Neural progenitor cell (in vitro differentiated cells): ENCODE data around the gene CNOT8. TPM values are rescaled to one million over a fixed set of nuclear protein-coding genes. Genes with fewer than 3 reads are reported as not detected.

Experiments
- DNase-seq: peaks from one replicate; pipeline ENCODE4 v3.0.0-alpha.2; 2016; ENCODE audit warnings: low spot score
- H2AFZ ChIP-seq: fragments of 200-600 bp; sonication (generic); replicated peaks from 2 replicates; pipeline ENCODE4 v1.6.1; 2016; ENCODE audit warnings: antibody characterized with exemption
- H3F3A ChIP-seq: fragments of 200-600 bp; sonication (generic); 2 replicates; pipeline ENCODE4 v1.6.1; 2016; ENCODE audit warnings: antibody characterized with exemption, low read depth
- H3K27ac ChIP-seq: fragments of 200-600 bp; sonication (generic); 2 replicates; pipeline ENCODE4 v1.5.1; 2016; ENCODE audit warnings: mild to moderate bottlenecking
- H3K27me3 ChIP-seq: fragments of 200-600 bp; sonication (generic); 2 replicates; pipeline ENCODE4 v1.6.1; 2016; ENCODE audit warnings: mild to moderate bottlenecking, moderate library complexity
- H3K36me3 ChIP-seq: fragments of 200-600 bp; sonication (generic); 2 replicates; pipeline ENCODE4 v1.5.1; 2016
- H3K4me1 ChIP-seq: fragments of 200-600 bp; sonication (generic); 2 replicates; pipeline ENCODE4 v1.6.1; 2016; ENCODE audit warnings: mixed run types
- H3K4me2 ChIP-seq: fragments of 200-600 bp; sonication (generic); 2 replicates; pipeline ENCODE4 v1.6.1; 2016
- H3K4me3 ChIP-seq: fragments of 200-600 bp; sonication (generic); 2 replicates; pipeline ENCODE4 v1.5.1; 2016
- H3K79me2 ChIP-seq: fragments of 200-600 bp; sonication (generic); 2 replicates; pipeline ENCODE4 v1.6.1; 2016; ENCODE audit warnings: low read depth
- H3K9ac ChIP-seq: fragments of 200-600 bp; sonication (generic); 2 replicates; pipeline ENCODE4 v1.6.1; 2016
- H3K9me3 ChIP-seq: fragments of 200-600 bp; sonication (generic); 2 replicates; pipeline ENCODE4 v1.5.1; 2016; ENCODE audit warnings: low read depth
- H4K20me1 ChIP-seq: fragments of 200-600 bp; sonication (generic); 2 replicates; pipeline ENCODE4 v1.6.1; 2016; ENCODE audit warnings: low read depth
- H3K27ac Mint-ChIP-seq: 3 replicates; pipeline ENCODE4 v1.8.0; 2021; ENCODE audit warnings: mixed read lengths
- H3K27me3 Mint-ChIP-seq: 2 replicates; pipeline ENCODE4 v1.8.0; 2022; ENCODE audit warnings: low read depth, mild to moderate bottlenecking, inconsistent platforms, moderate library complexity, mixed read lengths; ENCODE audit not compliant: insufficient read depth
- H3K36me3 Mint-ChIP-seq: 3 replicates; pipeline ENCODE4 v1.8.0; 2021; ENCODE audit warnings: mixed read lengths
- H3K4me1 Mint-ChIP-seq: 3 replicates; pipeline ENCODE4 v1.8.0; 2021; ENCODE audit warnings: mixed read lengths
- H3K4me3 Mint-ChIP-seq: 3 replicates; pipeline ENCODE4 v1.8.0; 2021; ENCODE audit warnings: mild to moderate bottlenecking, moderate library complexity, mixed read lengths
- H3K9me3 Mint-ChIP-seq: 3 replicates; pipeline ENCODE4 v1.8.0; 2020; ENCODE audit warnings: mixed read lengths
- EZH2 ChIP-seq: fragments of 200-600 bp; sonication (generic); IDR thresholded peaks from 2 replicates; pipeline ENCODE4 v1.6.1; 2017; ENCODE audit warnings: antibody characterized with exemption, mild to moderate bottlenecking, moderate library complexity
- EZH2phosphoT487 ChIP-seq: fragments of 200-600 bp; sonication (generic); IDR thresholded peaks from 2 replicates; pipeline ENCODE4 v1.6.1; 2017; ENCODE audit warnings: antibody characterized with exemption
- total RNA-seq: library from RNA; depleted of rRNA; stranded (reverse); fragments of >200 nt; gene quantifications from 2 replicates; pipeline ENCODE4 v1.2.3, GENCODE V29; 2015; ENCODE audit warnings: low replicate concordance
- TF ChIP-seq, protein P1 (sequence below): fragments of 200-600 bp; sonication (generic); IDR thresholded peaks from 2 replicates; pipeline ENCODE4 v1.5.1; 2017; ENCODE audit warnings: antibody characterized with exemption, mild to moderate bottlenecking

The CNOT8 gene
- total RNA-seq, 1 donor from 2014 or later: 90.8 TPM

DNA sequence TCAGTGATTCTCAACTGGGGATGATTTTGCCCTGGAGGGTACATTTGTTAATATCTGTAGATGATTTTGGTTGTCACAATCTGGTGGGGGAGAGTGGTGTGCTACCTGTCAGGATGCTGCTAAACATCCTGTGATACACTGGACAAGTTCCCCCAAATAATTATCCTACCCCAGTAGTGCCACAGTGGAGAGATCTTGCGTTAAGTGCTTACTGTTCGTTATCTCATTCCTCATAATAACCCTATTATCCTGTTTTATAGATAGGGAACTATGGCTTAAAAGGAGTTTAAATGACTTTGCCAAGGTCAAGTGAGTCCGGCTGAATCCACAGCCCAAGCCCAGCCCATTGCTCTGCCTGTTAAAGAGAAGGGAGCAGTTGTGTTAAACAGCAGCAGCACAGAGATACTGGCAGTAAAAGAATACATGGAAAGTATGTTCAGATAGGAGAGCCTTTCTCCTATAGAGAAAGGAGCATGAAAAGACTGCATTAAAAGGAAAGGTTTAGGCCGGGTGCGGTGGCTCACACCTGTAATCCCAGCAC is 15.4 kb downstream of the CNOT8 start:
- Histone ChIP-seq H3K27me3 (no peaks in the 10 kb centered on the region), H3K4me3 (no peak overlapping the region), H4K20me1 (no peaks in the 10 kb centered on the region), H3F3A (no peaks in the 10 kb centered on the region), H3K4me2 (no peak overlapping the region), H3K27ac (no peak overlapping the region), H3K36me3 (peaks cover 11% of the 10 kb centered on the region), H3K9ac (no peak overlapping the region), H3K79me2 (peaks cover 4% of the 10 kb centered on the region), H2AFZ (no peak overlapping the region), H3K4me1 (no peaks in the 10 kb centered on the region), H3K9me3 (no peaks in the 10 kb centered on the region)
- Mint-ChIP-seq H3K4me1 (no peaks in the 10 kb centered on the region), H3K36me3 (peaks cover 45% of the 10 kb centered on the region), H3K27me3 (no peaks in the 10 kb centered on the region), H3K4me3 (no peak overlapping the region), H3K9me3 (peaks cover under 1% of the 10 kb centered on the region), H3K27ac (no peak overlapping the region)
- DNase-seq: no peak
- no peak for TF ChIP-seq EZH2phosphoT487
- TF ChIP-seq, protein P1, sequence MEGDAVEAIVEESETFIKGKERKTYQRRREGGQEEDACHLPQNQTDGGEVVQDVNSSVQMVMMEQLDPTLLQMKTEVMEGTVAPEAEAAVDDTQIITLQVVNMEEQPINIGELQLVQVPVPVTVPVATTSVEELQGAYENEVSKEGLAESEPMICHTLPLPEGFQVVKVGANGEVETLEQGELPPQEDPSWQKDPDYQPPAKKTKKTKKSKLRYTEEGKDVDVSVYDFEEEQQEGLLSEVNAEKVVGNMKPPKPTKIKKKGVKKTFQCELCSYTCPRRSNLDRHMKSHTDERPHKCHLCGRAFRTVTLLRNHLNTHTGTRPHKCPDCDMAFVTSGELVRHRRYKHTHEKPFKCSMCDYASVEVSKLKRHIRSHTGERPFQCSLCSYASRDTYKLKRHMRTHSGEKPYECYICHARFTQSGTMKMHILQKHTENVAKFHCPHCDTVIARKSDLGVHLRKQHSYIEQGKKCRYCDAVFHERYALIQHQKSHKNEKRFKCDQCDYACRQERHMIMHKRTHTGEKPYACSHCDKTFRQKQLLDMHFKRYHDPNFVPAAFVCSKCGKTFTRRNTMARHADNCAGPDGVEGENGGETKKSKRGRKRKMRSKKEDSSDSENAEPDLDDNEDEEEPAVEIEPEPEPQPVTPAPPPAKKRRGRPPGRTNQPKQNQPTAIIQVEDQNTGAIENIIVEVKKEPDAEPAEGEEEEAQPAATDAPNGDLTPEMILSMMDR: no peak
- TF ChIP-seq EZH2: no peak

GRCh38 chr5:154878642-154879335 is 20.4 kb downstream of the CNOT8 start:
- no peak for TF ChIP-seq EZH2
- no peak for TF ChIP-seq EZH2phosphoT487
- TF ChIP-seq, protein P1: no peak
- Mint-ChIP-seq H3K4me1 (no peaks in the 10 kb centered on the region), H3K36me3 (peaks cover 44% of the 10 kb centered on the region), H3K9me3 (peaks cover 5% of the 10 kb centered on the region), H3K4me3 (no peak overlapping the region), H3K27me3 (no peaks in the 10 kb centered on the region), H3K27ac (no peak overlapping the region)
- Histone ChIP-seq H3K4me2 (no peak overlapping the region), H3K4me1 (no peaks in the 10 kb centered on the region), H3K4me3 (no peak overlapping the region), H3K9ac (no peak overlapping the region), H2AFZ (no peak overlapping the region), H3K36me3 (peaks cover 3% of the 10 kb centered on the region), H3K27me3 (no peaks in the 10 kb centered on the region), H4K20me1 (no peaks in the 10 kb centered on the region), H3K27ac (no peak overlapping the region), H3K9me3 (no peaks in the 10 kb centered on the region), H3K79me2 (no peaks in the 10 kb centered on the region), H3F3A (no peaks in the 10 kb centered on the region)
- DNase-seq: no peak

DNA sequence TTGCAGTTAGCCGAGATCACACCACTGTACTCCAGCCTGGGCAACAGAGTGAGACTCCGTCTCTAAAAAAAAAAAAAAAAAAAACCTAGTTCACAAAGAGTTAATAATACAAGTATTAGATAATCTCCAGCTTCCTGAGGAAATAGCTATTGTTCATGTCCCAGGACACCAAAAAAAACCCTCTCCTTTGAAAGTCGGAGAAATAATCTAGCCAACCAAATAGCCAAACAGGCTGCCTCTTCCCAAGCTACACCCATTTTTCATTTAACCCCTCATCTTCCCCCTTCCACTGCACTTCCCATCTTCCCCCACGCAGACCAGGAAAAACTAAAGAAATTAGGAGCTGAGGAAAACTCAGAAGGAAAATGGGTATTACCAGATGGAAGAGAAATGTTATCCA is 23.6 kb downstream of the CNOT8 start:
- Mint-ChIP-seq H3K9me3 (peaks cover 17% of the 10 kb centered on the region), H3K36me3 (peaks cover 47% of the 10 kb centered on the region), H3K4me1 (no peaks in the 10 kb centered on the region), H3K4me3 (no peak overlapping the region), H3K27ac (no peak overlapping the region), H3K27me3 (no peaks in the 10 kb centered on the region)
- H3K9ac ChIP-seq: no peak overlapping the region
- no peak overlapping the region for H3K4me3 ChIP-seq
- TF ChIP-seq, protein P1: no peak
- TF ChIP-seq EZH2: no peak
- no peak for TF ChIP-seq EZH2phosphoT487
- H2AFZ ChIP-seq: no peak overlapping the region
- DNase-seq: no peak
- no peak overlapping the region for H3K27ac ChIP-seq
- no peaks in the 10 kb centered on the region for H3K9me3 ChIP-seq
- no peak overlapping the region for H3K4me2 ChIP-seq
- H4K20me1 ChIP-seq: no peaks in the 10 kb centered on the region
- peaks cover 7% of the 10 kb centered on the region for H3K4me1 ChIP-seq
- no peaks in the 10 kb centered on the region for H3K79me2 ChIP-seq
- H3K27me3 ChIP-seq: no peaks in the 10 kb centered on the region
- H3F3A ChIP-seq: peaks cover 4% of the 10 kb centered on the region
- H3K36me3 ChIP-seq: no peaks in the 10 kb centered on the region
